ENCODE measurements around the gene CRY2.
A peak's percentile ranks its signal among the peaks of the same experiment; 100 is the strongest.

Gene CRY2

GRCh38 chr11:45858751-45859398, 11.6 kb downstream of the CRY2 start:
- Histone ChIP-seq H3K9me3 (ENCODE audit: control insufficient read depth, low read length) (no peaks in the 10 kb centered on the region), H3K36me3 (ENCODE audit: control insufficient read depth, insufficient read depth, low read length) (peaks cover 82% of the 10 kb centered on the region), H3K4me1 (ENCODE audit: control insufficient read depth, insufficient read depth, low read length, poor library complexity, severe bottlenecking) (no peaks in the 10 kb centered on the region), H3K4me3 (ENCODE audit: insufficient read depth, low read depth, low read length, poor library complexity, severe bottlenecking) (no peak overlapping the region), H3K27ac (ENCODE audit: insufficient read depth, low read length, poor library complexity, severe bottlenecking) (no peak overlapping the region), H3K27me3 (replicated peaks; ENCODE audit: control insufficient read depth, insufficient read depth, low read length, poor library complexity, severe bottlenecking) (no peaks in the 10 kb centered on the region)
- DNase-seq: no peak

- Histone ChIP-seq H3K27me3 (replicated peaks; ENCODE audit: control insufficient read depth, insufficient read depth, low read length, poor library complexity, severe bottlenecking) (no peaks in the 10 kb centered on the region), H3K9me3 (ENCODE audit: control insufficient read depth, low read length) (no peaks in the 10 kb centered on the region), H3K4me3 (ENCODE audit: insufficient read depth, low read depth, low read length, poor library complexity, severe bottlenecking) (no peak overlapping the region), H3K27ac (ENCODE audit: insufficient read depth, low read length, poor library complexity, severe bottlenecking) (no peak overlapping the region), H3K36me3 (ENCODE audit: control insufficient read depth, insufficient read depth, low read length) (peaks cover 88% of the 10 kb centered on the region), H3K4me1 (ENCODE audit: control insufficient read depth, insufficient read depth, low read length, poor library complexity, severe bottlenecking) (no peaks in the 10 kb centered on the region)
- no peak for DNase-seq
Observed at GRCh38 chr11:45859661-45860140, 12.4 kb downstream of the CRY2 start.

- Histone ChIP-seq H3K27me3 (replicated peaks; ENCODE audit: control insufficient read depth, insufficient read depth, low read length, poor library complexity, severe bottlenecking) (no peaks in the 10 kb centered on the region), H3K4me3 (ENCODE audit: insufficient read depth, low read depth, low read length, poor library complexity, severe bottlenecking) (no peak overlapping the region), H3K27ac (ENCODE audit: insufficient read depth, low read length, poor library complexity, severe bottlenecking) (no peak overlapping the region), H3K36me3 (ENCODE audit: control insufficient read depth, insufficient read depth, low read length) (peaks cover 89% of the 10 kb centered on the region), H3K9me3 (ENCODE audit: control insufficient read depth, low read length) (no peaks in the 10 kb centered on the region), H3K4me1 (ENCODE audit: control insufficient read depth, insufficient read depth, low read length, poor library complexity, severe bottlenecking) (no peaks in the 10 kb centered on the region)
- no peak for DNase-seq
Observed at GRCh38 chr11:45860348-45860747, 13.1 kb downstream of the CRY2 start.

GRCh38 chr11:45860764-45861510, 13.7 kb downstream of the CRY2 start:
- DNase-seq: no peak
- peaks cover 91% of the 10 kb centered on the region for H3K36me3 ChIP-seq (ENCODE audit: control insufficient read depth, insufficient read depth, low read length)
- no peaks in the 10 kb centered on the region for H3K9me3 ChIP-seq (ENCODE audit: control insufficient read depth, low read length)
- no peaks in the 10 kb centered on the region for H3K4me1 ChIP-seq (ENCODE audit: control insufficient read depth, insufficient read depth, low read length, poor library complexity, severe bottlenecking)
- H3K4me3 ChIP-seq (ENCODE audit: insufficient read depth, low read depth, low read length, poor library complexity, severe bottlenecking): no peak overlapping the region
- H3K27ac ChIP-seq (ENCODE audit: insufficient read depth, low read length, poor library complexity, severe bottlenecking): no peak overlapping the region
- no peaks in the 10 kb centered on the region for H3K27me3 ChIP-seq (replicated peaks; ENCODE audit: control insufficient read depth, insufficient read depth, low read length, poor library complexity, severe bottlenecking)

- no peaks in the 10 kb centered on the region for H3K9me3 ChIP-seq (ENCODE audit: control insufficient read depth, low read length)
- no peak for DNase-seq
- no peak overlapping the region for H3K4me3 ChIP-seq (ENCODE audit: insufficient read depth, low read depth, low read length, poor library complexity, severe bottlenecking)
- H3K27ac ChIP-seq (ENCODE audit: insufficient read depth, low read length, poor library complexity, severe bottlenecking): no peak overlapping the region
- no peaks in the 10 kb centered on the region for H3K4me1 ChIP-seq (ENCODE audit: control insufficient read depth, insufficient read depth, low read length, poor library complexity, severe bottlenecking)
- no peaks in the 10 kb centered on the region for H3K27me3 ChIP-seq (replicated peaks; ENCODE audit: control insufficient read depth, insufficient read depth, low read length, poor library complexity, severe bottlenecking)
- peaks cover 90% of the 10 kb centered on the region for H3K36me3 ChIP-seq (ENCODE audit: control insufficient read depth, insufficient read depth, low read length)
Observed at GRCh38 chr11:45864041-45864440, 16.8 kb downstream of the CRY2 start.

GRCh38 chr11:45869551-45869950, 22.3 kb downstream of the CRY2 start:
- peaks cover 81% of the 10 kb centered on the region for H3K36me3 ChIP-seq (ENCODE audit: control insufficient read depth, insufficient read depth, low read length)
- no peak overlapping the region for H3K4me3 ChIP-seq (ENCODE audit: insufficient read depth, low read depth, low read length, poor library complexity, severe bottlenecking)
- no peaks in the 10 kb centered on the region for H3K9me3 ChIP-seq (ENCODE audit: control insufficient read depth, low read length)
- no peaks in the 10 kb centered on the region for H3K27me3 ChIP-seq (replicated peaks; ENCODE audit: control insufficient read depth, insufficient read depth, low read length, poor library complexity, severe bottlenecking)
- H3K27ac ChIP-seq (ENCODE audit: insufficient read depth, low read length, poor library complexity, severe bottlenecking): no peak overlapping the region
- DNase-seq: no peak
- no peaks in the 10 kb centered on the region for H3K4me1 ChIP-seq (ENCODE audit: control insufficient read depth, insufficient read depth, low read length, poor library complexity, severe bottlenecking)

GRCh38 chr11:45870706-45871105, 23.4 kb downstream of the CRY2 start:
- H3K4me3 ChIP-seq (ENCODE audit: insufficient read depth, low read depth, low read length, poor library complexity, severe bottlenecking): no peak overlapping the region
- no peaks in the 10 kb centered on the region for H3K27me3 ChIP-seq (replicated peaks; ENCODE audit: control insufficient read depth, insufficient read depth, low read length, poor library complexity, severe bottlenecking)
- DNase-seq: no peak
- no peak overlapping the region for H3K27ac ChIP-seq (ENCODE audit: insufficient read depth, low read length, poor library complexity, severe bottlenecking)
- H3K4me1 ChIP-seq (ENCODE audit: control insufficient read depth, insufficient read depth, low read length, poor library complexity, severe bottlenecking): no peaks in the 10 kb centered on the region
- H3K9me3 ChIP-seq (ENCODE audit: control insufficient read depth, low read length): no peaks in the 10 kb centered on the region
- peaks cover 79% of the 10 kb centered on the region for H3K36me3 ChIP-seq (ENCODE audit: control insufficient read depth, insufficient read depth, low read length)

GRCh38 chr11:45871638-45872037, 24.4 kb downstream of the CRY2 start:
- H3K36me3 ChIP-seq (ENCODE audit: control insufficient read depth, insufficient read depth, low read length): peaks cover 77% of the 10 kb centered on the region

GRCh38 chr11:45872651-45873356, 25.5 kb downstream of the CRY2 start:
- Histone ChIP-seq H3K9me3 (ENCODE audit: control insufficient read depth, low read length) (no peaks in the 10 kb centered on the region), H3K27ac (ENCODE audit: insufficient read depth, low read length, poor library complexity, severe bottlenecking) (no peak overlapping the region), H3K36me3 (ENCODE audit: control insufficient read depth, insufficient read depth, low read length) (peaks cover 78% of the 10 kb centered on the region), H3K4me3 (ENCODE audit: insufficient read depth, low read depth, low read length, poor library complexity, severe bottlenecking) (no peak overlapping the region), H3K27me3 (replicated peaks; ENCODE audit: control insufficient read depth, insufficient read depth, low read length, poor library complexity, severe bottlenecking) (no peaks in the 10 kb centered on the region), H3K4me1 (ENCODE audit: control insufficient read depth, insufficient read depth, low read length, poor library complexity, severe bottlenecking) (no peaks in the 10 kb centered on the region)
- DNase-seq: peak in 1 of 3 donors; percentile 7

More at GRCh38 chr11:45871638-45872037, 24.4 kb downstream of the CRY2 start:
- H3K4me1 ChIP-seq (ENCODE audit: control insufficient read depth, insufficient read depth, low read length, poor library complexity, severe bottlenecking): no peaks in the 10 kb centered on the region
- H3K27me3 ChIP-seq (replicated peaks; ENCODE audit: control insufficient read depth, insufficient read depth, low read length, poor library complexity, severe bottlenecking): no peaks in the 10 kb centered on the region
- no peak overlapping the region for H3K4me3 ChIP-seq (ENCODE audit: insufficient read depth, low read depth, low read length, poor library complexity, severe bottlenecking)
- H3K9me3 ChIP-seq (ENCODE audit: control insufficient read depth, low read length): no peaks in the 10 kb centered on the region
- H3K27ac ChIP-seq (ENCODE audit: insufficient read depth, low read length, poor library complexity, severe bottlenecking): no peak overlapping the region
- no peak for DNase-seq

- Histone ChIP-seq H3K9me3 (ENCODE audit: control insufficient read depth, low read length) (no peaks in the 10 kb centered on the region), H3K27ac (ENCODE audit: insufficient read depth, low read length, poor library complexity, severe bottlenecking) (no peak overlapping the region), H3K36me3 (ENCODE audit: control insufficient read depth, insufficient read depth, low read length) (peaks cover 69% of the 10 kb centered on the region), H3K27me3 (replicated peaks; ENCODE audit: control insufficient read depth, insufficient read depth, low read length, poor library complexity, severe bottlenecking) (no peaks in the 10 kb centered on the region), H3K4me1 (ENCODE audit: control insufficient read depth, insufficient read depth, low read length, poor library complexity, severe bottlenecking) (no peaks in the 10 kb centered on the region), H3K4me3 (ENCODE audit: insufficient read depth, low read depth, low read length, poor library complexity, severe bottlenecking) (no peak overlapping the region)
- no peak for DNase-seq
Observed at GRCh38 chr11:45876401-45876800, 29.1 kb downstream of the CRY2 start.

Measured in effector memory CD4-positive, alpha-beta T cell (primary cell).